GM12874 (cell line): ENCODE data around the gene GLIS1.

Source experiments
- CTCF ChIP-seq: IDR thresholded peaks from 2 replicates; pipeline ENCODE4 v1.5.1; 2011; ENCODE audit warnings: low read depth, mild to moderate bottlenecking, control low read depth, low read length, moderate library complexity; ENCODE audit not compliant: insufficient read depth

Gene GLIS1

DNA sequence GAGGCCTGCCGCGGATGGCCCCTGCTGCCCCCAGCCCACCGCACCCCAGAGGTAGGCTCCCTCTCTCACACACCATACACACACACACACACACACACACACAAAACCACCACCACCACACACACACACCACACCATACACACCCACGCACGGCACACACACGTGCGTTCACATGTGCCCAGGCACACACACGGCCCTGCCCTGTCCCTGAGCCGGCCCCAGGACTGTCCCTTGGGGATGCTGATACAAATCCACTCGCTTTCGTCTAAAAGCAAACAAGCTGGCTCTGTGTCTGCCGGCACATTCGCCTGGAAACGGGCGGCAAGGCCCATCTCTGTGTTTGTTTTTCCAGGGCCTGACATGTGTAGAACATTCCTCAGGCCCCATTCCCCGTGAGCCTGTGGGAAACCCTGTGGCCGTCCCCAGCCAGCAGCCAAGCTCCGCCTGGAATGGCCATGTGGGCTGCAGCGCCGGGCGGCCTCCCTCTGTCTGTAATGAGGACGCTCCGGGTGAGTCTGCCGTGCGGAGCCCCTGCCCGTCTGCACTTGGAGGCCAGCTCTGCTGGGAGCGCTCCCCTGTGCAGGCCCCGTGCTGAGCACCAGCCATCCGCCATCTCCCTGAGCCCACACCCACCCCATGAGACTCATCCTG is 212.4 kb downstream of the GLIS1 start:
- TF ChIP-seq CTCF: no peak

DNA sequence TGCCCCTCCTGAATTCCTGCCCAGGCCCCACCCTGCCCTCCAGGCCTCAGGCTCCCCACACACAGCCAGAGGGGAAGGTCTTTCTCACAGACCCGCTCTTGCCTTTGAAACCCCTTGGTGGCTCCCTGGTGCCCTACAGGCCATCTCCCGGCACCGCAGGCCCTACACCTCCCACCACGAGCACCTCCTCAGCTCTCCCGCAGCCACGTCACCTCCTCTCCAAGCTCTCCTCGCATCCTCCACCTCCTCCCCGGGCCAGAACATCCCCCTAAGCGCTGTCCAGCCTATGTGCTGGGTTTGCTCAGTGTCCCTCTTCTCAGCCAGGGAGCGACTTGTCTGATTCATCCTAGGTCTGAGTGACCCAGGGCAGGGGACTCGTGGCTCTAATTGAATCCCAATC is 213.4 kb downstream of the GLIS1 start:
- TF ChIP-seq CTCF: no peak

DNA sequence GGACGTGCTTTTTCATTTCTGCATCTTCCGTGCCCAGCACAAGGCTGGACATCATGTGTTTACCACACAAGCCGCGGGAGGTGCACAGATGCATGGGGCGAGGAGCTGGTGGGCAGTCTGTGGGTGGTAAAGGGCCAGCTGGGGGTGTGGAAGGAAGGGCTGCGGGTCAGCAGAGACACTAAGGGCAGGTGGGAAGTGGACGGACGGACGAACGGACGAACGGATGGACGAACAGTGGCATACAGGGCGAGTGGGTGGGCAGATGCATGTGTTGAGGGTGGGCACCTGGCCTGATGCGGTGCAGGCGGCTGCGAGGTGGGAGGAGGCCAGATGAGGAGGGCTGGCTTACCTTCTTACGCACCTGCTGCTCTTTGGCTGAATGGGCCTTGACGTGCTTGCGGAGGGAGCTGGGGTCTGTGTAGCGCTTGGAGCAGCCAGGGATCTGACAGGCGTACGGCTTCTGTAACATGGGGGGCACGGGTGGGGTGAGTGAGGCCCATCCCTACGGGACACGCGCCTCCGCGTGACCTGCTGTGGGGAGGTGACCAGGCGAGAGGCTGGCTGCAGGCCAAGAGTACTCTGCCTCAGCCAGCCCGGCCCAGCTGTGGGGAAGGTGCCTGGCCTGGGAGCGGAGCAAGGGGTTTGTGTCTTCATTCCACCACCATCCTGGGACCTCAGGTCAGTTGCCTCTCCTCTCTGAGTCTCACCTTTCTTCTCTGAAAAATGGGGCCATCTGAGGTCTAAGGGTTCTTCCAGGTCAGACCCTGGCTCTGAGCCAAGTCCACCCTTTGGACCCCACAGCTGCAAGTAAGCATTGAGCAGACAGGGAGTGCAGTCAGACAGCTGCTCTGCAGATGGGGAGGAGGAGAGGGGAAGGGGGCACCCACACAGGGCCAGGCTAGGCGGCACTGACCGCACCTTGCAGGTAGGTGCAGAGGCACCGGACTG is 214.3 kb downstream of the GLIS1 start:
- no peak for TF ChIP-seq CTCF

- no peak for TF ChIP-seq CTCF
These were observed 216.9 kb downstream of the GLIS1 start for GRCh38 chr1:53521924-53522552.

DNA sequence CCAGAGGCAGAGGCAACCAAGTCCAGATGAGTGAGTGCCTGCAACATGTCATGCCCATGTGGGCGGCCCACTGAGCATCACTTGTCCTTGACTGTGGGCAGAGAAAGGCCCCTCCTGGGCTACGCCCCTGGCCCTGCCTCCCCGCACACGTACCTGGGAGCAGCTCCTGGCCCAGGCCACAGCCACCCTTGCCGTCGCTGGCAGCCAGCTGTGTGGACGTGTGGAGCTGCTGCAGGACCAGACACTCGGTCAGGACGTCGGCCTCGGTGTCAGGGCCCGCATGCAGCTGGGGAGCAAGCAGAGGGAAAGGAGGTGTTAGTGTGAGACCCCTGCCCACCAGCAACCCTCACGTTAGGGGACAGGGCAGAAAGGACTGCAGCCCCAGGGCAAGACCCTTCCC is 218.5 kb downstream of the GLIS1 start:
- TF ChIP-seq CTCF: no peak

DNA sequence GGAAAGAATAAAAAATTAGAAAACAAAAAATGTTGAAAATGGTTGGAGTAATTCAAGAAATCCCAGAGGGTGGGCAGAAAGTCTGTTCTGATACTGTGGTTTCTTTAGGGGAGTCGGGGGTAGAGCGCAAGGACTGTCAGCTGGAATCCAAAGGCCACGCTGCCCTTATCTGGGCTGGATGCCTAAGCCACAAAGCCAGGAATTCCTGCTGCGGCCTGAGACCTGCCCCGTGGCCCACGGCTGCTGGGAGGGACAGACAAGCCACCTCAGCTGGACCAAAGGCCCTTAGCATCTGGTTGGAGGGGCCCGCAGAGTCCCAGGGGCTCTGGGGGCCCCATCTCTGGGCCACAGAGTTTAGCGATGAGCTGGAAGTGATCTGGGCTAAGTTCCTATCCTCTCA is 219.5 kb downstream of the GLIS1 start:
- no peak for TF ChIP-seq CTCF

DNA sequence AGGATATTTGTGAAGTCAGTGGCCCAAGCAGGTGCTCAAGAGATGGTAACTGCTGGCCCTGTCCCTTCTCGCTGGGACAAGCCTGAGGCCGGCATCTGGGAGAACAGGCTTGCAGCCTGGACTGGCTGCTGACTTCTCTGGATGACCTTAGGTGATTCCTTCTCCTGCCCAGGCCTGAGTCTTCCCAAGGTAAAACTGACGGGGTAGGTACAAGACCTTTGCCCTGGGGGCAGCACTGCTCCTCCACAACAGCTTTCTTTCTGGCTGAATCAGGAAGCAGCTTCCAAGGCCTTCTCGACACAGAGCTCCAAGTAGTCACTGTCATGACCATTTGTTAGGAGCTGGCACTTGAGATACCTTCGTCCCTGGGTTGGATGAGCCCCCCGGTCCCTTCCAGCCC is 220.2 kb downstream of the GLIS1 start:
- TF ChIP-seq CTCF: no peak
